Hepatic stellate cell (primary cell): ENCODE results near the gene NHEJ1.
A peak's percentile ranks its signal among the peaks of the same experiment; 100 is the strongest.

Experiments used
- DNase-seq: peaks from one replicate; pipeline ENCODE4 v3.0.0; 2011; ENCODE audit warnings: low spot score

The NHEJ1 gene

DNA sequence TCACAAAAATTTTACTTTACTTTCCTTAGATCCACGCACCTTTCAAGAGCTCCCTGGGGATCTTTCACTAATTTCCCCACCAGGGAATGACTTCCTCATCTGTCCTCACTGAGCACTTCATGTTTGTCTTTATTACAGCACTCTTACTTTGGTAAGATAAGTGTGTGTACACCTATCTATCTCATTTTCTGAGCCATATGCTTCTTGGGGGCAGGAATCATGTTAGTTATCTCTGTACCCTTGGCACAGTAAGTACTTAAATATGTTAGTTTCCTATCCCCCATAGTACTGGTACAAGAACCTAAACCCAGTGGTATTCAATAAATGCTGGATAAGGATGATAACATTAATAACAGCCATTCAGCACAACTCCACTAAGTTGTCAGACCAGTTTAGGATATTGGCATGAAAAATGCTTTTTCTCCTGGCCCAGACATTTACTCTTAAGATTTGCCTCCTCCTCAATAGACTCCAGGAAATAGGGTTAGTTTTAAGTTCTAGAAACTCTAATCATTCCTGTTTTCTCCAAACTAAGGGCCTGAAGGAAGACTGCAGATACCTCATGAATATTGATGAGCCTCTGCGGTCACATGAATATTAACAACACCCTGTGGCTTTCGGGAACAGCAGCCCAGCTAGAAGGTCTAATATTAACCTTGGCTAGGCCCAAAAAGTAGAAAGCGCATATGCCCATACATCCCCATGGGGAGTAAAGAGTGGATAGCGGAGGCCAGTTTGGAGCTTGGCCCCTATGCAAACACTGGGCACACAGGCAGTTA, 38.2 kb downstream of the NHEJ1 start:
- DNase-seq, result no peak

DNA sequence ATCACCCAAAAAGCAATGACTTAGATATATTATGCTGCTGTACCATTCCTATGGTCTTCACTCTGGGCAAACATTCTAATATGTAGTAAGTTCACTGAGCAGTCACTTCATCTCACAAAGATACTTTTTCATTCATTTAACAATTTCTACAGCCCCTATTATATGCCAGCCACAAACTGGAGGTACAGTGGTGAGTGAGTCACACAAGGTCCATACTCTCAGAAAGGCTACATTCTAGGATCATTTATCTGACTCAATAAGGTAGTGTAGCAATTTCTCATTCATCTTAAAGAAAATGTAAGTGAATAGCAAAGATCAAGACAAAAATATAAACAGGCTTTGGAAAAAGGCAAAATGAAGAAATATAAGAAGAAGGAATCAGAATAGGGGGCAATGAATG, 40.5 kb downstream of the NHEJ1 start:
- DNase-seq, result no peak

DNA sequence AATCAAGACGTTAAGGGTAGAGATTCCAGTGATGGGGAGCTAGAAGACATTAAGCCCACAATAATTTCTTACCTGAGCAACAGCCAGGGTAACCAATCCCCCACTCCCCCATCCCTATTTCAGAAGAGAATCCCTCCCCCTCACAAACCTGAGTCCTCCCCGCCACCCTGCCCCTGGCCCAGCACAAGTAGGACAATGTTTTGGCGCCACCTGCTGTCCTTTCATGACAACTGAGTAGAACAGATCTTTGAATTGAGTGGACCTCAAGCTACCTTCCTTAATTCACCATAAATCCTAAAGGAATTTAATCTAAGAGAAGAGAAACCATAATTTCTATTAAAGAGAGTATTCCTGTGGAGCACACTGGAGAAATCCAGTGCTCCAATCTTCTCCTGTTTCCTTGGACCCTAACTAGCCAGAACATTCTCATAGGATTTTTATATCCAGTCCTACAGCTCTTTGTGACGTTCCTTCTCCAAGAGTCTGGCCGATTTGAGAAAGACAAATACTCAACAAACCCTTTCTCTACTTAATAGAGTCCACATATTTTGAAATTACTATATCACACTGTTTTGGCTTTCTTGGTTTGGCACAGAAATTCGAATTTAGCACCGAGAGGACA, 41.1 kb downstream of the NHEJ1 start:
- DNase-seq, result peak; percentile 34

DNA sequence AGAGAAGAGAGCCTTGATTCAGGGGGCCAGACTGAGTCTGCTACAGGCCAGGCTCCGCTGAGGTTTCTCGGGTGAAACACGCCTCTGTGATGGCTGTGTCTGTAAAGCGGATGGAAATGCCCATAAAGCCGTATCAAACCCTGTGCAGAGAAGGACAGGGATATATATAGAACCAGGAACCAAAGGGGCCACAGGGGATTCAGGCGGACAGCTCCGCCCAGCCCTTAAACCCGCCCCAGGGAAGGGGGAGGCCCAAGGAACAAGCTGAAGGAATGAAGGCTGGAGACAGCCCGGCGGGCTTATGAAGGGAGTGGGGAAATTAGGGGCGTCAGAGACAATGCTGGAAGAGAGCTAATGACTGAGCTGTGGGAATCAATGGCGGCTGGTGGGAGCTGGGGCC, 42.1 kb downstream of the NHEJ1 start:
- DNase-seq, result no peak

DNA sequence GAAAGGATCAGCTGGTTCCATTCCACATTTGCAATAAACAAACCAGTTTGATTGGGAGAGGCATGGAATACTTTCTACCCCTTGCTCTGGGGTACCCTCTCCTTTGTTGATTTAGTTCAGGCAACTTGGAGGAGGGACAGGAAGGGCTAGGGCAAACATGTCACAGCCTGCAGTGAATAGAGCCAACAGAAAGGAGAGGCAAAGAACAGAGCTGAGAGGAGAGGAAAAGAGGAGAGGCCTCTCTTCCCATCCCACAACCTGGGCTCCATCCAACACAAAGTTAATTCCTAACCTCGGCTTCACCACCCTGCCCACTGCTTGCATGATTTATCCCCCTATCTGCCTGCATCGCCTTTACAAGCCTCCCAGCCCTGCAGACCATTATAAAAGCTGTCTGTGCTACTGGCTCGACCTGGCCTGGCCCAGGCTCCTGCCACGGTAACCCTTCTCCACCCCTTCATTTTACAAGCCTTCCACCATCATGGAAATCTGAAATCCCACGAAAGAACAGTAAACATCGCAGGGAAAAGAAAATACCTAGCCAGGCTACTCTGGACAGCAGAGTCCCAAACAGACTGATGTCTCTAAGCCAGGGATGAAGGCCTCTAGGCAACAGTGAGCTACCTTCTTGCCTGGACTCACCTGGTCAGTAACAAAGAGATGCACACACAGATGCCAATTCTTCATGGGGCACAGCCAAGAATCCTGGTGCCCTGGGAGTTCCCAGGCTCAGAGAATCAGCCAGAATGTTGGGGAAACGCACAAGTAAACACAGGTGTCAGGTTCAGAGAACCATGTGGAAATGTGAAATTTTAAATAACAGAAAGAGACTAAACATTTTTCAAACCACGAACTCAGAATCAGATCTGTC, 43.6 kb downstream of the NHEJ1 start:
- DNase-seq, result no peak

DNA sequence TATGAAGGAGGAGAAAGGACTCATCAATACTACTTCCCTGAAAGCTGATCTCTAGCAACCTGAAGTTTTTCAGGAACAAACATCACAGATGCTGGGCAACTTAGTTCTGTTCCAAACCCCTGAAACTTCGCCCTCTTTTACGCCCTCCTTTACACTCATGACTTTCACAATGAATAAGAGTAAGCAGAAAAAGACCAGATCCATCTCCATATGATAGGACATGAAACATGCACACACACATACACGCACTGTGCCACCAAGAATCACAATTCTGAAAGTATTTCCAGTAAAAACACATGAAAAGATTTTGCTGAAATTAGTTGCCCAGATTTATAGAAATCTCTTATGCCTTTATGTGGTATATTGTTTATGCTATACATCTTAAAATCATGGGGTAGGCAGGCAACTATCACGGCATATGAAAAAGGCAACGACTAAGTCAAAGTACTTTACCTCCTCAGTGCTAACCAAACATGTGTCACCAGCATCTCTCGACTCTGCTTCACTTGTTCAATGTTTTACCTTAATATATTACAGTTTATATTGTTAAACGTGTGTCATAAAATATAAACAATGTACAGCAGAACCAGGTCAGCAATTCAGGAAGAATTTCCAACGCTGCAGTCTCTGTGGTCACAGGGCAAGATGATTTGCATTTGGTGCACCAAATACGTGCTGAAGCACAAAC, 47.8 kb downstream of the NHEJ1 start:
- DNase-seq, result no peak

DNA sequence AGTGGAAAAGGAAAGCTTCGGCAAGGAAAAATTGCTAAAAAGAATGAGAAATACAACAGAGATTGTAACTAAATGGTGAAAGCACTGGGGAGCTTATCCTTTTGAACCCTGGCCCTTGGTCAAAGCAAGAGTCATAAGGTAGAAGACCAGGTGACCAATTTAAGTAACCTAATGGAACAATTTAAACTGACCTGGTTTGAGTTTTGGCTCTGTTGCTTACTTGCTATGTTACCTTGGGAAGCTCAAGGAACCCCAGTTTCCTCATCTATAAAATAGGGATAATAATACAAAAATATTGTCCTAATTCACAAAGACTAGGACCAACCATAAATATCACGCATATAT, 48.6 kb downstream of the NHEJ1 start:
- no peak for DNase-seq

DNA sequence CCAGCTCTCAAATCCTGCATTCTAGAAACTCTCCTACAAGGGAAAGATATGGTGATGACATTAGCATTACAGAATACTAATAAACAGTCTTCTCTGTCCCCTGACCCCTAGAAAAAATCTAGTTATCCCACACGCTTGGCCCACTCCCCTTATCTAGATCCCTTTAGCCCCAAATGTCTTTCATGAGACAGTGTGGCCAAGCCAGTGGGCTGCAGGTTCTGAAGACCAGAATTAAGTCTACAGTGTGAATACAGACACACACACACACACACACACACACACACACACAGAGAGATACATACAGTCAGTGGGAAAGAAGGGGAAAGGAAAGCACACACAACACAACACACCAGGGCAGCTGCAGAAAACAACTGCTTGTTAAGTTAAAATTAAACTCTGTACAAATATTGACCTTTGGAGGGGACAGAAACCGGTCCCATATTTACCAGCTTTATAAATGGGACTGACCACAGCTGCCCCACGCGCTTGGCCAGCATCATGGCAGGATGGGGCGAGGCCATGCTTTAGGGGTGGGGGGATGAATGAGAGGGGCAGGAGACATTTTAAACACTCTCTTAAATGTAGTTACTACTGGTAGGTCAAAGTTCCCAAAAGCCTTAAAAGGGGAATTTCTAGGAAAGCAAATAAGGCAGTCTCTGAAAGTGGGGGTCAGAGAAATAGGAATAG, 49.1 kb downstream of the NHEJ1 start:
- DNase-seq, result no peak

DNA sequence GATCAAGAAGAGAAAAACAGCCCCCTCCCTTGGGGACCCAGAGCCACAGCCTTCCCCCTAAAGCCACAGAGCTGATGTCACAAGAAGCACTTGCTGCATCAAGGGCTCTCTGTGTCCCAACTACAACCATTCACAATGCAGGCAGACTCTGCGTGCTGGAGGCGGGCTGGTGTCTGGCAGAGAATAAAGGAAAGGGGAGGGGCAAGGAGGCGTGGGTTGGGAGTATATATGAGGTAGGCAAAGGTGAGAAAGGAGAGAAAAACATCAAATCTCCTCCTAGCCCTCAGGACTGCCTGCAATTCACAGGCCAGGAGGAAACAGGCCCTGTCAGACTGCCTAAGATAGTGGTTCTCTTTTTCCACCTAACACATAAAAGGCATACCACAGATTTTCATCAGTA, 51.1 kb downstream of the NHEJ1 start:
- DNase-seq, result no peak

DNA sequence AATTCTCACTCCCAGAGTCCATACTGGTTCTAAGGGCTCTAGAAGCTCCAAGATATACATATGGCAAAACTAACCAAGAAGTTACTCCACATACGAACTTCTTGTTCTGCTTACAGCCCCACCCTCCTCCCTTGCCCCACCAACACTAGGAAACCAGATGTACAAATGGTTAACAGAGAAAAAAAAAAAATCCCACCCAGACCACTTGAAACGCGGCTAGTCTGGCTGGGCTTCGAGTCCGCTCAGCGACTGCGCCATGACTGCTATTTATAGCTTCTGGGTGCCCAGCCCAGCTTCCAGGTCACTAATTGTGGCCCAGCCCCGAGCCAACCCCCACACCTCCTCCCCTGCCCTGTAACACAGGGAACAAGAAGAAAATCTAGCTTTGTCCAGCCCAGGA, 52.9 kb downstream of the NHEJ1 start:
- DNase-seq, result no peak

DNA sequence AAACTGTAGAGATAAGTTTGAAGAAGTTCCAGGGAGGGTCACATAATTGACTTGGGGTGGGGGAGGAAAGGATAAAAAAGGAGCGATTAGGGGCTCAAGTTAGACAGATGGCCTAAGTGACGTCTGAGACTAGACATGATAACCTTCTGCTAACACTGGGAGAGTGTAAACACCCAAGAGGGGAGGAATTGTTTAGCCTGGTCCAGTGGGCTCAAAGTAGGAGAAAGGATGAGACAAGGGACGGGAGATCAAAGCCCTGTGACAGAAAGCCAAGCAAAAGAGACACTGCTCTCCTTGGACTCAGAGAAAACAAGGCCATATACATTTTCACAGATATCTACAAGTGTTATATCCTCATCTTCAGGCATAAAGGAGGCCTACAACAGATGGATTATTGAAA, 54.4 kb downstream of the NHEJ1 start:
- no peak for DNase-seq

DNA sequence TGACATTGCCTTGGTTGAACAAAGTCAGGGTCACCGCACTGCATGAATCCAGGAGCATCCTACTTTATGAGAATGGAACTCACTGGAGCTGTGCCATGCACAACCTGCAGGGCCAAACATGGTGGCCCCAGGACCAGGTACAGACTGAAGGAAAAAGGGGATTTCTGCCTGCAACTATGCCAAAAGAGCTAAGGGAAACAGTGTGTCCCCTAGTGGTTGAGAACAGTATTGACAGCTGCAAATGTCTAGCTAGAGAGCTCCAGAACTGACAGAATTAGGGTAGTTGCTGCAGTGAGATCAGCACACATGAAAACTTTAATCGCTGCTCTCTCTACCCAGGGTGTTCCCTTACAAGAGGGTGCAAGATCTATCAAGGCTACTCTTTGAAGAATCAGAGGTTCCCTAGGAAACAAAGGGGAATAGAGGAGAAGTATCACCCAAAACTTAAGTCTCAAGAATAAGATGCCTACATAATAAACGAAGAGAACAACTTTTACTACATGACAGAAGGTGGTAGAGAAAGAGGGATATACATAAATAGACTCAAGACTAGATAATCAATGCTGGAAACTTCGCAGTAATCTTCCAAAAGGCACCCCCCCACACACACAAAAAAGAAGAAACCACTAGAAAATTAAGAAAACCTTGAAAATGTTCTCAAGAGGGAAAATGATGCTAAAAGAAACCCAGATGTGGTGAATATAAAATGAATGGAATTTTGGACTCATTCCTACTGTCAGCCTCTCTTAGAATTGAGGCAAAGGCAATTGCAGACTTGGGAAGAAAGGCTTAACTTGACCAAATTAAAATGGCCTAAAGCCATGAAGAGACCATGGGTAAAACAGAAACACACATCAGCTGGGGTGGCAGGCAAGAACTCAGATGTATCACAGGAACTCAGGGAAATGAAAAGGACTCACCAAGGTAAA, 56.2 kb downstream of the NHEJ1 start:
- no peak for DNase-seq

DNA sequence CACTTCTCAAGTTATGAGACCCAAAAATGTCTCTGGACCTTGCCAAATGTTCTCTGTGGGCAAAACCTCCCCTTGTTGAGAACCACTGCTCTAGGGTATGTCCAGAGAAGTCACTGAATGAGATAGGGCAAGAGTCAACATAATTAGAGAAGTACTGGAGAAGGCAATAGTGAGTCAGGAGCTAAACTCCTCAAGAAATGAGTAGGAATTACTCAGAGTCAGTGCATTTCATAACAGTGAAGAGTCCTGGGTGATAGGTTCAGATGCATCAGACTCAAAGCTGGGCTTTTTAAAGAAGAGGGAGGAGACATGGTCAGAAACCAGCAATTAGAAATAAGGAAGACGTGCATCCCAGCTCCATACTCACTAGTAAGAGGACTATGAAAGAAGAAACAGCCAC, 61.3 kb downstream of the NHEJ1 start:
- peak; percentile 17 for DNase-seq

DNA sequence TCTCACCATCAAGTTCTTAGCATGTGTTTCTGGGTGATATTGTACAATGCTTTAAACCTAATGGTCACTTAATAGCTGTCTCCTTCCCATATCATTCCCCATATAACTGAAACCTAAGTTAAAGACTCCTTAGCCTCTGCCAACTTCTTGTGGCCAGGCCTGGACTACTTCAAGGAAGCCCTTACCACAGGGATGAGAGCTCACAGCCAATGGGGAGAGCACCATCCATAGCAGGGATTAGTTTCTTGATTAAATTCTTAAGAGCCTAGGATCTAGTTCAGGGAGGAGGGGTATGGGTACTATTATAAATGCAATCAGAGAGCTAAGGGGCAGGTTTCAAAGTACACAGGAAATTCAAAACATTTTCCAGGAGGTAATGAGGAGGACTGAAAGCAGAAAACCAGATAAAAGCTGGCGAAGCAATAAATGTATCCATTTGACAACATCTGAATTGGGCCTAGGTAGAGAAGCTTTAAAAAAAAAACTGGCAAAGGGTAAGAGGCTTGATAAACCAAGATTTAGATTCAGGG, 65.1 kb downstream of the NHEJ1 start:
- DNase-seq, result no peak

DNA sequence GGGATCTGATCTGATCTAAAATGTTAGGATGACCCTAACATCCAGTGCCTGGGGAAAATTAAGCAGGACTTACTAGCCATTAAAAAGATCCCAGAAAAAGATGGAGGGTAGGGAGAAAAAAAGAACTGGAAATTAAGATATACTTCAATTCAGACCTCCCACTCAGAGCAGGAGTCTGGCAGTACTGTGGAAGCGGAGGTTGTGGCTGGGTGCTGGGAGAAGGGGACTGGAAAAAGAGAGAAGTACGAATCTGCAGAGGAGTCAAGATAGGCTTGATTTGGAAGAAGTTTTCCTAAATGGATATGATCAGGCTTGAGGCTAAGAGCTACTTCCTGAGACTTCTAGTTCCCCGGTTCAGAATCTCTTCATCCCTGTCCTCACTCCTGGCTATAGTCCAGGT, 66.4 kb downstream of the NHEJ1 start:
- no peak for DNase-seq

DNA sequence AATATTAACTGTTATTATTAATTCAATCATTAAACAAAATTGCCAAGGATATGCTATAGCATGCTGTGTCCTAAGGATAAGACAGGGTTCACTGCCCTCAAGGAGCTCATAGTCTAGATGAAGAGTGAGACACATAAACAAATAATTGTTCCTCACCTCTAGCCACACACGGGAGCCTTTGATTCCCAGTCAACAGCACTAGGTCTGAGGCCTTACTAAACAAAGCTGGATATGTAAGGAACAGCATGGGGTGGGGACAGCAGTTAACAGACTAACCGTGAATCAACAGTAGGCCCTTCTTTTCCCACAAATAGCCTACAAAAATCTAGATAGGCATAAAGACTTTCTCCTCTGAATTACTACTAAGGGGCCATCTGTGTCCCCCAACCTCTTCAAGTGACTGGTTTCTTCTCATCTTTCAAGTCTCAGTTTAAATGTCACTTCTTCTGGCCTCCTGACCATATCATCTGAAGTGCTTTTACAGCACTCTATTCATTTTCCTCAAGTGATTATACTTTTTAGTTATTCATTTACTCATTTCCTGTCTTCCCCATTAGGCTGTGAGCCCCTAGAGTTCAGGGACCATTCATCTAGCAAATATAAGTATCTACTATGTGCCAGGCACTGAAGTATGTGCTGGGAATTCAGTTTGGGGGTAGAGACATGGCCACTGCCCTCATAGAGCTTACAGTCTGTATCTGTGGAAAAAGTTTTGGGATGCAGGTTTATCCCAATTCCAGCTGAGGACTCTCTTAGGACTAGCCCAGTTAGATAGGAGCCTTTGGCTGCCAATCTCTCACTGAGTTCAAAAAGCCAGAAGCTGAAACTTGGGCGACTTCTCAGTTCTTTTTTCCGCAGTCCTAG, 69.9 kb downstream of the NHEJ1 start:
- no peak for DNase-seq

DNA sequence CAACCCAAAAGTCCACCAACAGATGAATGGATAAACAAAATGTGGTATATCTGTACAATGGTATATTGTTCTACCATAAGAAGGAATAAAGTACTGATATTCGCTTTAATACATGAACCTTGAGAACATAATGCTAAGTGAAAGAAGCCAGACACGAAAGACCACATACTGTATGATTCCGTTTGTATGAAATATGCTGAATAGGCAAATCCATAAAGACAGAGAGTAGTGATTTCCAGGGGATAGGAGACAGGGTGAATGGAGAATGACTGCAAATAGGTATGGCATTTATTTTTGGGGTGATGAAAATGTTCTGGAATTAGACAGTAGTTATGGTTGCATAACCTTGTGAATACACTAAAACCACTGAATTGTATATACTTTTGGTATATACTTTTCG, 71.3 kb downstream of the NHEJ1 start:
- no peak for DNase-seq

DNA sequence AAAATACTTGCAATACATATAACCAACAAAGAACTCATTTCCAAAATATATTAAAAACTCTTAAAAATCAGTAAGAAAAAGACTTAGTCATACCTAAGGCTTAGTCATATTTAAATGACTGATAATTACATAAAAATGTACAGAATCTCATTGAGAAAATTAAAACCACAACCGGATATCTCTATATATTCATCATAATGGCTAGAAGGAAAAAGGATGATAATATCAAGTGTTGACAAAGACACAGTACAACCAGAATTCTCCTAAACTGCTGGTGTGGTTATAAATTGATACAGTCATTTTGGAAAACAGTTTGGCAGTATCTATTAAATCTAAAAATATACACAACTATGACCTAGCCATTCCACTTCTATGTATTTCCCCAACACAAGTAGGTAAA, 72.8 kb downstream of the NHEJ1 start:
- DNase-seq, result no peak

DNA sequence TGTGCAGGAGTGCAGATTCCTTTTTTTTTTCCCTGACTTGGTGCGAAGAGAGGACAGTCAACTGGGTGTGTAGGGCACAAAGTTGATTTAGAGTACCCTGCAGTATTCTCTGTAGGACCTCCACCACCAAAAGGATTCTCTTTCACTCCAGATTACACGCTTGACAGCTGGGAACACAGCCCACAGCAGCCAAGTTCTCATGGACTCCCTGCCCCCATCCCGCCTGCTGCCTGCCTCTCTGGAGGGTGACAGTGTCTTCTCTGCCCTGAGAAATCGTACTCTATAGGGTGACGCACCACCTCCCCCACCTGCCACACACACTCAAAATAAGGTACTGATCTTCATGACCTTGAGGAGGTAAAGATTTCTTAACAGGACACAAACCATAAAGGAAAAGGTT, 73.3 kb downstream of the NHEJ1 start:
- no peak for DNase-seq

DNA sequence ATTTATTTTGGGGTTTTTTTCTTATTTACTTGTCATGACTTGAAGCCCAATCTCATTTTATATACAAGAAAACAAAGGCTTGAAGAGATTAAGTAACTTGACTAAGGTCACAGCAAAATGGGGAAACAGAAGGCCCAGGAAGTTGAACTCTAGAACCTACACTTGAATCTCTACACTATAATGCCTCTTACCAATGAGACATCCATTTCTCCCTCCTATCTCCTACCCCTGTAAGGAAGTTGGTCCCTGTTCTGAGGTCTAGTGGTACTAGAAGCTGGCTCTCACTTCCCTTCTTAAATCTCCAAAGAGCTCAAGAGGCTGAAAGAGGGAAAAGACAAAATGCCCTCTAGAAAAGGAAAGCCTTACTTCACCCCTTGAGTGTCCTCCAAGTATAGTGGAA, 74.4 kb downstream of the NHEJ1 start:
- no peak for DNase-seq
